HFFc6 (cell line): ENCODE measurements around the gene SYDE1. TPM values are rescaled to one million over a fixed set of nuclear protein-coding genes. Genes with fewer than 3 reads are reported as not detected.
A peak's percentile ranks its signal among the peaks of the same experiment; 100 is the strongest.

ENCODE experiments used
- DNase-seq: peaks from one replicate; pipeline ENCODE4 v3.0.0-alpha.2; 2018
- H3K27ac Mint-ChIP-seq: 2 replicates; pipeline ENCODE4 v1.8.0; 2020; ENCODE audit warnings: mild to moderate bottlenecking, mixed read lengths
- H3K27me3 Mint-ChIP-seq: 2 replicates; pipeline ENCODE4 v1.8.0; 2021; ENCODE audit warnings: mild to moderate bottlenecking, moderate library complexity, mixed read lengths; ENCODE audit not compliant: insufficient read depth
- H3K36me3 Mint-ChIP-seq: 2 replicates; pipeline ENCODE4 v1.8.0; 2021; ENCODE audit warnings: low read depth, mixed read lengths
- H3K4me1 Mint-ChIP-seq: 2 replicates; pipeline ENCODE4 v1.8.0; 2020; ENCODE audit warnings: low read depth, mixed read lengths
- H3K4me3 Mint-ChIP-seq: 2 replicates; pipeline ENCODE4 v1.8.0; 2020; ENCODE audit warnings: mild to moderate bottlenecking, moderate library complexity, mixed read lengths
- H3K9me3 Mint-ChIP-seq: 2 replicates; pipeline ENCODE4 v1.8.0; 2020; ENCODE audit warnings: mild to moderate bottlenecking, mixed read lengths
- total RNA-seq, 6 experiments: library from RNA; stranded (reverse); fragmentation: NEBNext Ultra II Directional; extraction: Animal tissue kit (Norgen Biotek cat#: 25700); gene quantifications; 2 replicates in 1 of 6; 3 replicates in 5 of 6; pipeline ENCODE4 v1.2.3, GENCODE V29; 2021
- TF ChIP-seq, protein P1 (sequence below): fragments of 200-600 bp; sonication (generic); IDR thresholded peaks from 2 replicates; pipeline ENCODE4 v1.5.0; 2021; ENCODE audit warnings: antibody characterized with exemption, mild to moderate bottlenecking

Gene SYDE1
- total RNA-seq, 6 experiments from 2014 or later = 88.6 to 96.1 (median 92.0) TPM

DNA sequence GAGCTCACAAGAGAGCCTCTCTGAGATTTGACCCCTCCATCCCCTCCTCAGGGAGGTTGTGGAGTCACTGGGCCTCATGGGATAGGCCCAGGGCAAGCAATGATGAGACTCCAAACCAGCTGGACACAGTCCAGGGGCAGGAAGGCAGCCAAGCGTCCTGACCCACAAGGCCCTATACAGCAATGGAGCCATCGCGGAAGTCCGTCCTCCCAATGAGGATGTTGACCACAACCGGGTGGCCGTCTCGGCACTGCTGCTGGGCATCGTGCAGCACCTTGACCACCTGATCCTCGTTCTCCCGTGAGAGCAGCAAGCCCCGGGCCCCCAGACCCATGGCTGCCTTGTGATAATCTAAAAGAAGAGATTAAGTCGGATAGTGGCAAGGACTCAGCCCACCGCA lies 7.9 kb downstream of the SYDE1 start:
- Mint-ChIP-seq H3K27ac (peak overlapping the region; percentile 69), H3K4me3 (no peak overlapping the region), H3K9me3 (no peaks in the 10 kb centered on the region), H3K27me3 (peaks cover 4% of the 10 kb centered on the region), H3K36me3 (peaks cover 43% of the 10 kb centered on the region), H3K4me1 (peaks cover 16% of the 10 kb centered on the region)
- TF ChIP-seq, protein P1, sequence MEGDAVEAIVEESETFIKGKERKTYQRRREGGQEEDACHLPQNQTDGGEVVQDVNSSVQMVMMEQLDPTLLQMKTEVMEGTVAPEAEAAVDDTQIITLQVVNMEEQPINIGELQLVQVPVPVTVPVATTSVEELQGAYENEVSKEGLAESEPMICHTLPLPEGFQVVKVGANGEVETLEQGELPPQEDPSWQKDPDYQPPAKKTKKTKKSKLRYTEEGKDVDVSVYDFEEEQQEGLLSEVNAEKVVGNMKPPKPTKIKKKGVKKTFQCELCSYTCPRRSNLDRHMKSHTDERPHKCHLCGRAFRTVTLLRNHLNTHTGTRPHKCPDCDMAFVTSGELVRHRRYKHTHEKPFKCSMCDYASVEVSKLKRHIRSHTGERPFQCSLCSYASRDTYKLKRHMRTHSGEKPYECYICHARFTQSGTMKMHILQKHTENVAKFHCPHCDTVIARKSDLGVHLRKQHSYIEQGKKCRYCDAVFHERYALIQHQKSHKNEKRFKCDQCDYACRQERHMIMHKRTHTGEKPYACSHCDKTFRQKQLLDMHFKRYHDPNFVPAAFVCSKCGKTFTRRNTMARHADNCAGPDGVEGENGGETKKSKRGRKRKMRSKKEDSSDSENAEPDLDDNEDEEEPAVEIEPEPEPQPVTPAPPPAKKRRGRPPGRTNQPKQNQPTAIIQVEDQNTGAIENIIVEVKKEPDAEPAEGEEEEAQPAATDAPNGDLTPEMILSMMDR = no peak
- peak; percentile 42 for DNase-seq

DNA sequence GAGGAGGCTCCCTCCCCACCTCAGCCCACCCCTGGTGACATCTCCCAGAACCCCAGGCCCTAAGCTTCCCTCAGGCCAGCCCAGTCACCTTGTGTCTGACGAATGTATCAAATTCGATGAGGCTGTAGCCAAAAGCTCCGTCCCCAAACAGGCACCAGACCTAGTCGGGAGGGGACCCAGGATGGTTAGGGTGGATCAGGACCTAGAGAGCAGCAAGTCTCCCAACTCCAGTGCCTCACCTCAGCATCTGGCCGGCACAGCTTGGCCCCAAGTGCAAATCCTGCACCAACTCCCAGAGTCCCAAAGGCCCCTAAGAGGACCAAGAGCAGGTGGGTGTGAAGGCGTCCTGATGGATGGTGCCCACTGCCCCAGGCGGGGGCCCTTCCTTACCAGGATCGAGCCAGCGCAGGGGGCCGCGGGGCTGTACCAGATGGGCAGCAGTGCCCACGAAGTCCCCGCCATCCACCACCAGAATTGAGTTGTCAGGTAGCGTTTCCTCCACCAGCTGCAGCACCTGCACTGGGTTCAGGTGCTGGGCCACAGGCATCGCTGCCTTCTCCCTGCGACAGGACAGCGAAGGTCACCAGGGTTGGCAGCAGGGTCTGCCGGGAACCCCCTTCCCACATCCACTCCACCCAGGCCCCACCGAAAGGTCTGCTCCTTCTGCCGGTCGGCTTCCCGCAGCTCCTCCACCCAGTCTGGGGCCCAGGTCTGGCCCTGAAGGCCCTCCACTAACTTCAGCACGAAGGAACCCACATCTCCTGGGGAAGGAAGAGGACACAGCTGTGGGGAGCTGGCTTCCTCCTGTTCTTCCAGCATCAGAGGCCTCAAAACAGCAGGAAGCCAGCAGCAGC lies 8.8 kb downstream of the SYDE1 start:
- Mint-ChIP-seq H3K36me3 (peaks cover 40% of the 10 kb centered on the region), H3K27me3 (peaks cover 4% of the 10 kb centered on the region), H3K27ac (peak overlapping the region; percentile 69), H3K4me3 (no peak overlapping the region), H3K4me1 (peaks cover 16% of the 10 kb centered on the region), H3K9me3 (no peaks in the 10 kb centered on the region)
- TF ChIP-seq, protein P1 = no peak
- no peak for DNase-seq

DNA sequence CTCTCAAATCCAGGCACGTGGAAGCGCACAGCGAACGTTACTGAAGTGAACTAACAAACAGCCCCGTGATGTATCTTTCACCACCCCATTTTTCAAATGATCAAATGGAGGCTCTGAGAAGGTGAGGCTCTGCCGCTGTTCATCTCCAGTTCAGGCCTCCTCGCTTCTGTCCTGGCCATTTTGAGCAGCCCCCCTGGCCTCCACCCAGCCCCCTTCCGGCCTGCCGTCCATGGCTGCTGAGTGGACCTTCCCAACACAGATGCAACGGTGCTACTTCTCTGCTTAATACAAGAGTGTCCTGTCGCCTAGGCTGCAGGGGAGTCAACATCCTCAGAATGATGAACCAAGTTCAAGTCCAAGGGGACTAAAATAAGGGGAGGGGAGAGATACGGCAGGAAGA lies 9.7 kb downstream of the SYDE1 start:
- peaks cover 4% of the 10 kb centered on the region for H3K27me3 Mint-ChIP-seq
- peaks cover 16% of the 10 kb centered on the region for H3K4me1 Mint-ChIP-seq
- no peak for DNase-seq
- no peak overlapping the region for H3K4me3 Mint-ChIP-seq
- TF ChIP-seq, protein P1 = no peak
- no peaks in the 10 kb centered on the region for H3K9me3 Mint-ChIP-seq
- peak overlapping the region; percentile 21; the same call in 1 of the 2 replicates for H3K27ac Mint-ChIP-seq
- peaks cover 39% of the 10 kb centered on the region for H3K36me3 Mint-ChIP-seq

DNA sequence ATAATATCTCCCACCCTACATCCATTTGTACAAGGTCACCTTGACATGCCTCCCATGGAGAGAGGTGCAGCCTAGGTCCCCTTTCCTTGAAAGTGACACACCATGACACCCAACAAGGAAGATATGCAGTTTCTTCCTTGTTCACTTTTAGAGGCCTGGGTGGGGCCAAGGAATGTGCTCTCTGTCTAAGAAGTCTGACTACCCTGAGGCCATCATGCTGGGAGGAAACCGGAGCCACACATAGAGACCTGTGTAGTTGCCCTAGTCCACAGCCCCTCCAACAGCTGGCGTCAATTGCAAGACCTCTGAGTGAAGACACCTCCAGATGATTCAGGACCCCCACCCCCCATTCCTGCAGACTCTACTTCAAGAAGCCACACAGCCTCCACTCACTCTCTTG lies 11.0 kb downstream of the SYDE1 start:
- Mint-ChIP-seq H3K27me3 (peaks cover 2% of the 10 kb centered on the region), H3K36me3 (peaks cover 31% of the 10 kb centered on the region), H3K4me1 (peaks cover 16% of the 10 kb centered on the region), H3K4me3 (no peak overlapping the region), H3K27ac (no peak overlapping the region), H3K9me3 (no peaks in the 10 kb centered on the region)
- TF ChIP-seq, protein P1 = no peak
- no peak for DNase-seq

DNA sequence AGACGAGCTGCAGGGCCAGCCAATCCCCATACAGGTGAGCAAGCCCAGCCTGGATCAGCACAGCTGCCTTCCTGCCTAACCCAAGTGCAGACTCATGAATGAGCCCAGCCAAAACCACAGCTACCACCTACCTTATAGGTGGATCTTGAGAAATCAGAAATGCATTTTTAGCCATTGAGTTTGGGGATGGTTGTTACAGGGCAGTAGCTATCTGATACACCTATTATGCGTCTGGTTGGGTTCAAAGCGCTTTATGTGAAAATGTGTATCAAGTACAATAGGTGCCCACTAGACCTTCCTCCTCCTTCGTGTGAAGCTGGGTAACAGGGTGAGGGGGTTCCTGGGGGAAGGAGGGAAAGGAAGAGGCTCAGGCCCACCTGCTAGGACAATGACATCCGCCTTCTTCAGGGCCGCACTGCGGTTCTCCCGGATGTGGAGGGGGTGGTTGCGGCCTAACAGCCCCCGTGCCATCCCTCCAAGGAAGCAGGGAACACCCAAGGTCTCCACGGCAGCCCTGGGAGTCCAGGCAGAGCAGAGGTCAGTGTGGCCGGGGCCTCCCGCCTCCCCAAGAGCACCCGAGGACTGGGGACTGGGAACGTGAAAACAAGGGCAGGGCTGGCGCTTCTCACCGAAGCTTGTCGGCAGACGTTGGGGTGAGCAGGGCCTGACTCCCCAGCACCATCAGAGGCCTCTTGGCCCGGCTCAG lies 11.7 kb downstream of the SYDE1 start:
- TF ChIP-seq, protein P1 = no peak
- Mint-ChIP-seq H3K27ac (no peak overlapping the region), H3K4me1 (peaks cover 18% of the 10 kb centered on the region), H3K36me3 (peaks cover 30% of the 10 kb centered on the region), H3K4me3 (no peak overlapping the region), H3K27me3 (peaks cover 2% of the 10 kb centered on the region), H3K9me3 (no peaks in the 10 kb centered on the region)
- no peak for DNase-seq
